SH-SY5Y (cell line): ENCODE results near the gene SLC38A4.

Experiments
- GATA2 ChIP-seq: IDR thresholded peaks from 2 replicates; pipeline ENCODE4 v1.6.1; 2011; ENCODE audit warnings: mild to moderate bottlenecking, low read depth, low read length
- GATA3 ChIP-seq: IDR thresholded peaks from 2 replicates; pipeline ENCODE4 v1.6.1; 2011; ENCODE audit warnings: low read depth, mild to moderate bottlenecking, low read length, moderate library complexity

GRCh38 chr12:46775796-46776195 lies 50.0 kb downstream of the SLC38A4 start:
- TF ChIP-seq GATA2 (no peak), GATA3 (no peak)
